GM19238 (cell line): ENCODE results near the gene ANXA11.
A peak's percentile ranks its signal among the peaks of the same experiment; 100 is the strongest.
"Not testable (repeated sequence)": the region's sequence is repeated elsewhere in the genome, so short reads cannot be mapped to it uniquely, and the experiment has no call there.

Experiments
- DNase-seq: peaks from one replicate; pipeline ENCODE4 v3.0.0; 2011; ENCODE audit warnings: low spot score; ENCODE audit not compliant: insufficient read length

The ANXA11 gene

DNA sequence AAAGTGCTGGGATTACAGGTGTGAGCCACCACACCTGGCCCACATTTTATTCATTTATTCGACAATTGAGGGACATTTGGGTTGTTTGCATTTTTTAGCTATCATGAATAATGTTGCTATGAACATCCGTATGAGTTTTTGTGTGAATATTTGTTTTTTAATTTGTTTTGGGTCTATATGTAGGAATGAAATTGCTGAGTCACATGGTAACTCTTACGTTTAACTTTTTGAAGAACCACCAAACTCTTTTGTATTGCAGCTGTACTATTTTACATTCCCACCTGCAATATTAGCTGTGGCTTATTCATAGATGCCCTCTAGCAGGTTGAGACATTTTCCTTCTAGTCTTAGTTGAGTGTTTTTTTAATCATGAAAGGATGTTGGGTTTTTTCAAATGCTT lies 58.4 kb downstream of the ANXA11 start:
- DNase-seq, result no peak

DNA sequence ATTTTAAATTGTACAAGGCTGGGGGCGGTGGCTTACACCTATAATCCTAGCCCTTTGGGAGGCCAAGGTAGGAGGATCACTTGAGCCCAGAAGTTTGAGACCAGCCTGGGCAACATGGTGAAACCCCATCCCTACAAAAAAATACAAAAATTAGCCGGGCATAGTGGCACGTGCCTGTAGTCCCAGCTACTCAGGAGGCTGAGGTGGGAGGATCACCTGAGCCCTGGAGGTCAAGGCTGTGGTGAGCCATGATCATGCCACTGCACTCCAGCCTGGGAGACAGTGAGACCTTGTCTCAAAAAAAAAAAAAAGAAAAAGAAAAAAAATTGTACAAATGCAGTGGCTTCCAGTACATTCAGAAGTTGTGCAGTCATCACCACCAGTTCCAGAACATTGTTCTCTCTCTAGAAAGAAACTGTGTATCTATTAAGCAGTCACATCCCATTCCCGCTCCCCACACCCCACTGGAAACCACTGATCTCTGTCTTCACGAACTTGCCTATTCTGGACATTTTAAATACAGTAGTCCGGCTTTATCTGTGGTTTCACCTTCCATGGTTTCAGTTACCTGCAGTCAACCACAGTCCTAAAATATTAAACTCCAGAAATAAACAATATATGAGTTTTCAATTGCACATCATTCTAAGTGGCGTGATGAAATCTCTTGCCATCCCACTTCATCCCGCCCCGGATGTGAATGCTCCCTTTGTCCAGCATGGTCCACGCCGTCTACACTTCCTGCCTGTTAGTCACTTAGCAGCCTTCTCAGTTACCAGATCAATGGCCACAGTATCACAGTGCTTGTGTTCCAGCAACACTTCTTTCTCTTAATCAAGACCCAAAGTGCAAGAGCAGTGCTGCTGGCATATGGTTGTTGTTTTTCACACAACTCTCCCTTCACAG lies 59.7 kb downstream of the ANXA11 start:
- not testable (repeated sequence) for DNase-seq

DNA sequence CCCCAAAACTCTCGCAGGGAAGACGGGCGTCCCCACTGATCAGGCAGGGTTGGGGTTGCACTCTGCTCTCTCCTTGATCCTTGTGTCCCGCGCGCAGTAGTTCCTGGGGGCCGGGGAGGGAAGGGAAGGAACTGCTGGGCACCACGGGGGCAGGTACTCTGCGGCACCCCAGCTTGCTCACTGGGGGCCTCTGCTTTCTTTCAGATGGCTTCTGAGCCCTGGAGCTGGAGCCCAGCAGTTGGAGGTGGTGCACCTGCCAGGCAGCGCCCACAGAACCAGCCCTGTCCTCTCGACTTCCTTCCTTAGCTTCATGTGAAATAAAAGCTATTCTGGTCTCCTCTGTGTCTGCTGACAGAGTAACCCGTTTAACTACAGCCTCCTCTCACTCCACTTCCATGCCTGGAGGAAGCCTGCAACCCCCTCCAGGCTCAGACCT lies 60.6 kb downstream of the ANXA11 start:
- DNase-seq, result no peak

DNA sequence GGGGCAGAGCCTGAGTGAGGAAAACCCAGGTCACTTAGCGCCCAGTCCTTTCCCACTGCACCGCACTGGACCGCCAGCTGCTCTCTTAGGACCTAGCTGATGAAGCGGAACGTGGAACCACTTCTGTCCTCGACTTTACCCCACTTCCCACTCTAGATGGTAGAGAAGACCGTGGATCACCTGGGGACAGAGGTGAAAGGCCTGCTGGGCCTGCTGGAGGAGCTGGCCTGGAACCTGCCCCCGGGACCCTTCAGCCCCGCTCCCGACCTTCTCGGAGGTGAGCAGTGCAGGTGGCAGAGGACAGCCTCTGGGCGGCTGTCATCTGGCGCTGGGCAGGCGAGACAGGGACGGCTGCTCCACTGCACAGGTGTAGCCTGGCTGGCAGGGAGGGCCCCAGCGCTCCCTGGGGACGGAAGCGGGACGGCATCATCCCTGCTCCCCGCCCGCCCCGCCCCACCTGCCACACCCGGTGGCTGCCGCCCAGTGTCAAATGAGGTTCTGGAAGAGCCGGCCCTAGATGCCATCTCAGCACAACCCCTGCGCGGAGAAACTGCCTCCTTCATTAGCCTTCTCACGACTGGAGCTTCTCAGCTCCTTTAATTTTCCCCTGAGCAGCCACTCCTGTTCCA lies 61.2 kb downstream of the ANXA11 start:
- peak; percentile 50 for DNase-seq

DNA sequence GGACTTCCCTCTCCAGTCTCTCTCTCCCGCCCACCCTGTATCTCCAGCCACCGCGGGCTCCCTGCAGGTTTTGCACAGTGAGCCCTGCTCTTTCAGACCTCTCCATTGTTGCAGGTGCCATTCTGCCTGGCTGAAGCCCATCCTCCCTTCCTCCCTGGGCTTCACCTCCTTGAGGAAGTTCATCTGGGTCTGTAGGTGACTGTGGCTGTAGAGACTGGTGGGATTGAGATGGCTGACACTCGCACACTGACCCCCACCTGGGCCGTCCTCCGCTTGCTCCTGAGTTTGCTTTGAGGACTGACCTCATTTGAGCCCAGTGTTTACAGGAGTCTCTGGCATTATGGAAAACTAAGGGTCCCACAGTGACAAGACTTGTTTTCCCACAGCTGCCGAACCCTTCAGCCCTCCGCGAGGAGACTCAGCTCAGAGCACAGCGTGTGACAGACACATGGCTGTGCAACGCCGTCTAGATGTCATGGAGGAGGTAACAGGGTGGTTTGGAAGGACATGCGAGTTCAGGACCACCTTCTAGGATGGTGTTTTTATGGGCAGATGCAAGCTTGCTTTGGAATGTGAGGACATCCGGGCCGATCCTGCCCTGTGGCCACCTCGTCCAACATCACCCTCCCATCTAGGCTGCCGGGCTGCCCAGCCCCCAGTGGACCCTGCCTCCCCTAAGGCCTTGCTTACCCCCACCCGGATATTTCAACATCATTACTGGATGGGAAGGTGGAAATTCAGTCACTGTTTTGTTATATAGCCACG lies 63.5 kb downstream of the ANXA11 start:
- no peak for DNase-seq

DNA sequence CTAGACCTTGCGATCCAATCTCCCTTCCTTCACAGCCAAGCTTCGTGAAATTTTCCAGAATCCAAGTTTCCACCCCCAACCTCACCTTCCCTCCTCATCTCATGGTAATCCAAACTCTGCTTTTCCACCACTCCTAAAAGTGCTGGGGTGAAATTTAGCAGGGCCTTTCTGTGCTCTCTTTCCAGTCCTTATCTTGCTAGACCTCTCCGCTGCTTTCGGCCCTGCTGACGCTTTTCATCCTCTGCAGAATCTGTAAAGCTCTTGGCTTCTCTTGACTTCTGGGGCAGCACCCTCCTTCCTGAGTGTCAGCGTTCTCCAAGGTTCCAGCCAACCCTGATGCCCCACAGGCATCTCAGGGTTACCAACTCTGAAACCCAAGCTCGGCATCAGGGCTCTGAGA lies 65.1 kb downstream of the ANXA11 start:
- DNase-seq, result no peak

DNA sequence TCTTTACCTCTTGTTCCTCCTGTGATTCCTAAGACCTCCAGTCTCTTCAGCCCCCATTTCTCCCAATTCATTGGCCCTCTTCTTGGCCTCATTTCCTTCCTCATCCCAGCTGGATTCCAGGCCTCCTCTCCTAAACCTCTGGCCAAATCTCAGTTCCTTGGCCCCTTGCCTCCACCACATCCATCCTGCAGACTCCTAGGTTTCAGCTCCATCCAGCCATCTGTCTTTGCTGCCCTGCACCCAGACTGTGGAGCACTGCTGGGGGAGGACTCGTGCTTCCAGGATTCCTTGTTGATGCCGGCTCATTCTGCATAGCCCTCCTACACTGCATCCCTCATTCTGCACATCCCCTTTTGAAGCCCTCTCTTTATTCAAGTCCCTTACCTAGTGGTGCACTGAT lies 66.1 kb downstream of the ANXA11 start:
- DNase-seq, result no peak

DNA sequence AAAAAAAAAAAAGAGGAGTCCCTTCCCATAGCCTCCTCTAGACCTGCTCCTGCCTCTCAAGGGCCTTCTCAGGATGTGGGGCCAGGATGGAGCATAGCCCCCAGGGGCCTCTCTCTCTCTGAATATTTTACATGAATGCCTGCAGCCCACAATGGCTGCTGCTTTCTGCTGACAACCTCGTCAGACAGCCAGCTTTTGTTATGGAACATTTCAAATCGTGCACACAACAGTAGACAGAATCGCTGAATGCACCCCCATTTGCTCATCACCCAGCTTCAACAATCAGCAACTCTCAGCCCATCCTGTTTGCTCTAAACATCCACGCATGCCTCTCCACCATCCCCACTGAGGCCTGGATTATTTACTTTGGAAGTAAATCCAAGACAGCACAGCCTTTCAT lies 67.4 kb downstream of the ANXA11 start:
- DNase-seq, result no peak

DNA sequence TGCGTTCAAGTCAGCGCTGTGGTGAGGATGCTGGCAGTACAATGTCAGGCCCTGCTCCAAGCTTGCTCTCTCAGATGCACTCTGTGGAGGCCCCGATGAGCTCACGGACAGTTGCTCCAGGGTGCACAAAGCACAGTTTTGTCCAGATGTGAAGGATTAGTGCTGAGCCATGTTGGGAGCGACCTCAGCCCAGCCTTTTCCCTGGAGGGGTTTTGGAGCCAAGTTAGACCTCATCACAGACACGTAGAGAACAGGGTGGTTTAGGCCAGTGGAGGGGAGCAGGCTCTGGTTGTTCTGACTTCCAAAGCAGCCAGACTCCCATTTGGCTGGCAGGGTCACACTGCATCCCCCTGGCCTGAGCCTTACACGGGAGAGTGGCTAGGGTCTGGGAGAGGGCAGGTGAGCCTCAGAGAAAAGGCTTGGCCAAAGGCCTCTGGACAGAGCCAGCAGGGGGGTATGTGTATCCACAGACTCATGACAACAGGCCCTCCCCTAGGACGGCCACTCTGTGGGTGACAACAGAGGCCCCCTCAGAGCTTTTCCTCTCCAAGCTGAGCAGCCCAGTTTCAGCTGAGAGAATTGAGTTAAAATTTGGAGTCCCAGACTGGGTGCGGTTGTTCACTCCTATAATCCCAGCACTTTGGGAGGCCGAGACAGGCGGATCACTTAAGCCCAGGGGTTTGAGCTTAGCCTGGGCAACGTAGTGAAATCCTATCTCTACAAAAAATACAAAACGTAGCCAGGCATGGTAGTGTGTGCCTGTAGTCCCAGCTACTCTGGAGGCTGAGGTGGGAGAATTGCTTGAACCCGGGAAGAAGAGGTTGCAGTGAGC lies 68.1 kb downstream of the ANXA11 start:
- no peak for DNase-seq

DNA sequence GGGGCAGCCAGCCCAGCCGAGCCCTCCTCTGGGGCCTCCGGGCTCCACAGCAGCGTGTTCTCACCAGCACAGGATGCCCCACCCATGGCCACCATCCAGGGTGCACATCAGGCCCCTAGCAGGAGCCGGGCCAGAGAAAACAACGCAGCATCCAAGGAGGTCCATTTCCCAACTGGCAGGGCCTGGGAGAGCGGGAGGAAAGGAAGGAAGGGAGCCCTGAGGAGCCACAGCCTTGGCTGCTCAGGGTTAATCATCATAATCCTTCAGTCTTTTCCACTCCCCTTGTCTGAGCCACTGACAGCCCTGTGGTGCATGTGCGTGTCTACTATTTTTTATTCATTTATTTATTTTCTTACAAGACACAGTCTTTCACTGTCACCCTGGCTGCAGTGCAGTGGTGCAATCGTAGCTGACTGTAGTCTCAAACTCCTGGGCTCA lies 69.2 kb downstream of the ANXA11 start:
- DNase-seq, result no peak

DNA sequence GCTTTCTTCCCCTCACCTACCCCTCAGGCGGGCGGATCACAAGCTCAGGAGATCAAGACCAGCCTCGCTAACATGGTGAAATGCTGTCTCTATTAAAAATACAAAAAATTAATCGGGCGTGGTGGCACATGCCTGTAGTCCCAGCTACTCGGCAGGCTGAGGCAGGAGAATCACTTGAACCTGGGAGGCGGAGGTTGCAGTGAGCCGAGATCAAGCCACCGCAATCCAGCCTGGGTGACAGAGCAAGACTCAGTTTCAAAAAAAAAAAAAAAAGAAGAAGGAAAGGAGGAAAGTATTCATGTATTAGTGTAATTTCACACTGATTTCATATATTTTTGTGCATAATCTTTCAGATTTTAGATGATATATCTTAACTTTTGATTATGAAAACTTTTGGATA lies 71.7 kb downstream of the ANXA11 start:
- not testable (repeated sequence) for DNase-seq

DNA sequence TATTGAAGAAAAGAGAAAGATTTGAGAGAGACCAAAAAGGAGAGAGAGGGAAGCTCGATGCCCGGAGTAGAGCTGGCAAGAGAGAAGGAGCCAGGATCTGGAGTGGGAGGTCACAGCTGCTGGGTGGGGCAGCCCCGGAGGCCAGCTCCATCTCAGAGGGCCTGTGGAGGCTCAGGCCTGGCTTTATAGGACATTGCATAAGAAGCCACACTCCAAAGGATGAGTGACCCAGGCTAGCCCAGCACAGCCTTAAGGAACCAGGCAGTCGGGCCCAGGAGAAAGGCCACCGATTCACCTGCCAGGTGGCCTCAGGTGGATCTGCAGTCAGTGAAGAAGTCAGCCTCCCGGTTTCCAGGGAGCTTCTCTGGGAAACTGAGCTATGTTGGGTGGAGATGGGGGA lies 72.1 kb downstream of the ANXA11 start:
- DNase-seq, result no peak

DNA sequence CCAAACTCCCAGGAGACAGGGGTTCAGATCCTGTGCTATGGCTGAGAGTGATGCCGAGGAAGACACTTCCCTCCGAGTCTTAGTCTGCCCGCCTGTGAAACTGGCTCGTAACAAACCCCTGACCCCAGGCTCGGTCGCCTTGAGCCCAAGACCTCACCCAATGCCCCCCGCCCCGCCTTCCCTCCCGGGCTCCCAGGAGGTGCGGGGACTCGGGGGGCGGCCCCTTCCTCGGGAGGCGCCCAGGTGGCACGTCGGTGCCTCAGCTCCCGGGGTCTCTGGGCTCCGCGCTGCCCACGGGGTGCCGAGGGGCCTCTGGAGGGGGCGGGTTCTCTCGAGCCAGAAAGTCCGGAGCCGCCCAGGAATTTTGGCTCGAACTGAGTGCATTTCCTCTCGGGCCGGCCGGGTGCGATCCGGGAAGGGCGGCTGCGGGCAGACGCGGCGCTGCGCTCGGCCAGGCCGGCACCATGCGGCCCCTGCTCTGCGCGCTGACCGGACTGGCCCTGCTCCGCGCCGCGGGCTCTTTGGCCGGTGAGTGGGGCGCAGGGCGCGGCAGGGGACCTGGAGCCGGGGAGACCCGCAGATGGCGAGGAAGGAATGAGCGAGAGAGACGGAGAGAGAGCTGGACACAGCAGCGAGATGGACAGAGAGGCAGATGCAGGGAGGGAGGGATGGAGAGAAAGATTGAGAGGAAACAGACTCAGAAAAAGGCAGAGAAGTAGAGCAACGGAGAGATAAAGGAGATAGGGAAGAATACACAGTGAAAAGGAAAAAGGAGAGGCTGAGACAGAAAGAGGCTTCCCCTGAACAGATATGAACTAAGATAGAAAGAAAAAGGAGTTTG lies 72.8 kb downstream of the ANXA11 start, which contains the start of gene PLAC9:
Gene PLAC9 (plus strand): TSS at position 432 of the 841 bp plus-strand sequence. CDS start 33 bp downstream, at position 465.
- no peak for DNase-seq

DNA sequence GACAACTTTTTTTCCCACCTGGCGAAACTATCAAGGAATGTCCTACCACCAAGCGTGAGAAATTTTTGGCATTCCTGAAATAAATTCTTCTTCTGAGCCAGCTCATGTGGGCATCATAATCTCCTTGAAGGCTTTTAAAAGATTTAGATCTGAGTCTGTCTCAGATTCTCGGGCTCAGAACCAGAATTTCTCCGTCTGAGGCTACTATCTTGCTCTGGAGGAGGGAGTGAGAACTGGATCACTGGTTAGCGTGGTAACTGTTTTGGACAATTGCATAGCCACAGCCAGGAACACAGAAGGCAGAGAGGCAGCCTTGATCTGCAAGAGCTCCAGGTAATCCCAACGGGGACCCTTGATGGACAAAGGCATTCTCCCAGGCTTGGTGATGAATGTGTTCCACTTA lies 73.8 kb downstream of the ANXA11 start:
- DNase-seq, result no peak

DNA sequence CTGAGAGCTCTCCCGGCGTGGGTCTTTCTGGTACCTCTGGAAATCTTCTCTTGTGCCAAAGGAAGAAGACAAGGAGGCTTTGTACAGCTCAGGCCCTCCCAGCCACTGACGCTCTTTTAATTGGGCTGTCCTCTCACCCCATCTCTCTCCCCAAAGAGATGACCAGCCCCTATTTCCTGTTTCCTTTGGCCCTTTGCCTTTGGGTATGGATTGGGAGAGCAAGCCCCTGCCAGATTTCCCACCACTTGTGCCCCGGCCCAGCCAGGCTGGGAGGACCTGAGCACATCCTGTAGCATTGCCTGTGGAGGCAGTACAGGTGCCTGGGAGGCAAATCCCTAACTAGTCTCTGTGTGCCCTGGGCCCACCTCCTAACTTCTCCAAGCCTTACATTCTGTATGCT lies 78.5 kb downstream of the ANXA11 start:
- no peak for DNase-seq

DNA sequence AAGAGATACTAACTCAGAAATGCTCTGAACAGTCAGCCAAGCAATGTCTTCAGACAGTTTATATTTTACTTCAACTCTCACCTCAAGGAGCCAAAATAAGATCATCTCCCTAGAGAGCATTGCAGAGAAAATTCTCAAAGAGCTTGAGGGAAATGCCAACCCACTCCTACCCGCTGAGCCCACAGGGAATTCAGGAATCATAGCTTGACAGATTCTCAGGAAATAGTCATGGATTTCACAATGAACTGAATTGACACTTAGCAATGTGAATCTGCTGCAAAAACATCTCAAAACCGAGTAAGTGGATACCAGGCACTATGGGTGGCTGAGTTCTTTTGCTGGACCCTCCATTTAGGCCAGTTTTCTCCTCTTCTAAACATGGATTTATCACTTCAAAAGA lies 82.6 kb downstream of the ANXA11 start:
- DNase-seq, result no peak

DNA sequence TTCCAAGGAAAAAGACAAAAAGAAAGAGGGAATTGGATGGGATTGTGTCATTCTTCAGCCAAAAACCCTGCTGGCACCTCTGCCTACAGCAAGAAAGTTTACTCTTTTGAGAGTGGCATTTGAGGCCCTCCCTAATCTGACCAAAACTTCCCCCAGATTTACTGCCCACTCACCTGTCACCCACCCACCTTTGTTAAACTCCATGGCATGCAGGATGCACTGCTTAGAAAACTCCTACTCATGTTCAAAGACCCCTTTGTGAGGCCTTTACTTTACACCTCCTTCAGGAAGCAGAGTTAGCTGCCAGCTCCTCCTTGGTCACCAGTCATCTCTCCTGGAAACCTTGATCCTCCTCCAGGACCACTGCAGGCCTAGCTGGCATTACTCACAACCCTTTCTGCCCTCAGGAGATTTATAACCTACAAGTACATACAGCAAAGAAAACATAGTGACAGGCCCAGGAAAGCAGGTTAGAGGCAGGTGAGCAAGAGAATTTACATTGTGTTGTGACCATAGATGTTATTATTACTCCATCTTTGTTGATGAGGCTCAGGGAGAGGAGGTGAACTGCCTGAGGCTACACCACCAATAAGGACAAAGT lies 83.1 kb downstream of the ANXA11 start:
- no peak for DNase-seq

DNA sequence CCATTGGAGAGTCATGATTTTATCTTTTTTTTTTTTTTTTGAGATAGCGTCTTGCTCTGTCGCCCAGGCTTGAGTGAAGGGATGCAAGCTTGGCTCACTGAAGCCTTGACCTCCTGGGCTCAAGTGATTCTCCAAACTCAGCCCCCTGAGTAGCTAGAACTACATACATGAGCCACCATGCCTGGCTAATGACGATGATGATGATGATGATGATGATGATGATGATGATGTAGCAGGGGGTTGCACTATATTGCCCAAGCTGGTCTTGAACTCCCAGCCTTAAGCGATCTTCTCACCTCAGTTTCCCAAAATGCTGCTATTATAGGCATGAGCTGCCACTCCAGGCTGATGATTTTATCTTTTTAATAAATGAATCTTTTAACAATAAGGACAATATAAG lies 86.7 kb downstream of the ANXA11 start:
- no peak for DNase-seq

DNA sequence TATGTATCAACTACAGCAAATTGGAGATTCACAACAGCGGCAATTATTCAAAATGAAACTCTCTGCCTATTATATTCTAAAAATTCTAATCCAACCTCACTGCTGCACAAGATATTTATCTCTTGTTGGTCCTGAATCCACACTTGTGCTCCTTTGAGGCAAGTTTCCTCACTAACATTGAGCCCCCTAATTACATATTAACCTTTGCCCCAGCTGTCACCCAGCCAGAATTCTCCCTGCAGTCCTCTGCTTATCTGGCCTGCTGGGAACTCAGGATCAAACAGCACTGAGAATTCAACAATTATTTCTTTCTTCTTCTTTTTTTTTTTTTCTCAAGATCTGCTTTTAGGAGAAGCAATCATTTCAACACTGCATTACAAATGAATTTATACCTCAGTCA lies 94.4 kb downstream of the ANXA11 start:
- DNase-seq, result no peak
